Glomerular endothelial cell (primary cell): Measurements from ENCODE around the gene ASS1. TPM values are rescaled to one million over a fixed set of nuclear protein-coding genes. Genes with fewer than 3 reads are reported as not detected.

Source experiments
- DNase-seq: peaks from one replicate; pipeline ENCODE4 v3.0.0-alpha.2; 2011; ENCODE audit warnings: low read depth, low spot score; ENCODE audit errors: extremely low read depth
- total RNA-seq: library from RNA; depleted of rRNA; stranded (reverse); fragments of >200 nt; gene quantifications from 2 replicates; pipeline ENCODE4 v1.2.3, GENCODE V29; 2015

Gene ASS1
- total RNA-seq, 1 donor from 2014 or later = 6.2 TPM

DNA sequence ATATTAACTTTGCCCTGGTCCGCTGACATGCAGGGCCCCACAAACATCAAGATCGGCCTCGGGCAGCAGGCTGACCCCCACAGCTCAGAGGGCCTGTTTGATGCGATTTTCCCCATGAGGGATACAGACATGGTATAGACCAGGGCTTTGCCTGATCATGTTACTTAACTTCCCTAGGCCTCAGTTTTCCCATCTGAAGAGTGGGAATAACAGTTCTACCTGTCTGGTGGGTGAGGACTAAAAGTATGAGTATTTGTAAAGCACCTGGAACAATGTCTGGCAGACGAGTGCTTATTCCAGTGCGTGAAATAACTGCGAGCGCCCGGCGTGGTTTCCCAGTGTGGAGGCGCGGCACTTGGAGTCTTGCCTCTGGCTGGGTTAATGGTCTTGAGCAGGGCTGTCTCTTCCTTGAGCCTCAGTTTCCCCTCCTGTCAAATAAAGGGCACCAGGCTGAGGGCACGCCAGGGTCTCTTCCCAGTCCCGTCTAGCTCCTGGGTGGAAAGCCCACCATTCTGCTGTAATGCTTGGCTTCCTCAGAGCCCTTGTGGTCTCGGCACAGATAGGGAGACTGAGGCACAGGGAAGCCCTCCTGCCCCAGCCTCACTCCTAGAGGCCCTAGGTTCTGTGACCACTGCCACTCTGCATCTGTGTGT lies 47.2 kb downstream of the ASS1 start:
- DNase-seq = no peak

DNA sequence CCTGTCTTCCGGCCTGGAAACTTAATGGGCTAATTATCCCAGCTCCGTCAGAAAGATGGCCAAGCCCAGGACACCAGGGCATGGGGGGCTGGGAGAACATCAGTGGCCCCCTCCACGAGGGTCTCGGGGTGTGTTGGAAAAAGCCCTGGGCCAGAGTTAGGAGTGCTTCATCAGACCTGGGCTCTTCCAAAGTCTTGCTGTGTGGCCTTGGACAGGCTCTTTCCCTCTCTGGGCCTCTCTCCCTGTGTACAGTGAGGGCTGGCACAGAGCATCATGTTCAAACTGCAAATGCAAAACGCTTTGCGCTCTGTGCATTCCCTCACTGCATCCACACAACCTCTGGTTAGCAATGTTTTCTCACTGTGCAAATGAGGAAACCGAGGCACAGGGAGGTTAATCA lies 48.3 kb downstream of the ASS1 start:
- no peak for DNase-seq

DNA sequence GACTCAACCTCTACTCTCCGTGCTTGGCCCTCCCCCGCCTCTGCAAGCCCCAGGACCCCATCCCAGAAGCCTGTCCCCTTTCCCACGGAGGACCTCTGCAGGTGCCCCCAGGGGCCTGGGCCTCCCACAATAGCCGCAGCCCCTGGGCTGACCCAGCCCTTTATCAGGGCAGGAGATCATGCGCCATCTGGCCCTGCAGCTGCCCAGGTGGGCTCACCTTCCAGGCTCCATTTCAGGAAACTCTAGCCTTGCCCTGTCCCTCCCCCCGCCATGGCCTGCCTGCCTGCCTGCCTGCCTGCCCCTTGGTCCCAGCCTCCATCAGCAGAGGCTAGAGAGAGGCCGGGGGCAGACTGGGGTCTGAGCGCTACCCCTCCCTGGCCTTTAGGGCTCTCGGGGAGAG lies 48.7 kb downstream of the ASS1 start:
- DNase-seq = no peak

DNA sequence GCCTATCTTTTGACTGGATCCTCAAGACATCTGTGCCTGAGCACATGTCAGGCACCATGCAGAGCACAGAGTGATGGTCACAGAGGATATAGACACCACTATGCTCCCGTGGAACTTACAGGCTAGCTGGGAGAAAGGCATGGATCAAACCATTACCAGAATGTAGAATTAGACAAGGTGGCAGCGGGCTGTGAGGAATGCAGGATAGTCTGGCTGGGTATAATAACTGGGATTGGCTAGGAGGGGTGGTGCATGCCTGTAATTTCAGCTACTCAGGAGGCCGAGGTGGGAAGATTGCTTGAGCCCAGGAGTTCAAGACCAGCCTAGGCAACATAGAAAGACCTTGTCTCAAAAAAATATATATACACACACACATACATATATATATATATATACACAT lies 50.3 kb downstream of the ASS1 start:
- DNase-seq = no peak

DNA sequence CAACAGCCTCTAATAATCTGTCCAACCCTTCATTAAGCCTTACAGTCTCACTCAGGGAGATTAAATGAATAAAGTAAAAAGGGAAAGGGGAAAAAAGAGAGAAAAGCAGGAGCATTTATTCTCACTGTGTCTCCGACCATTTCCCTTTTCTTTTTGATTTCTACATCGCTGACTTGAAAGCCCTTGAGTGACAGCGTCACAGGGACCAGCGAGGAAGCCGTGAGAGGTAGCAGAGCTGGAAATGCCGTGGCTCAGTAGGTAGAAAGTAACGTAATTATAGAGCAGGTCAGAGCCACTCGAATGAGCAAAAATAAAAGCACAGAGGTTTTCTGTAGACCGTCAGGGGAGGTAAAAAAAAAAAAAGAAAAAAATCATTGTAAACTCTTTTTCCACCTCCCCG lies 52.4 kb downstream of the ASS1 start:
- DNase-seq = no peak

DNA sequence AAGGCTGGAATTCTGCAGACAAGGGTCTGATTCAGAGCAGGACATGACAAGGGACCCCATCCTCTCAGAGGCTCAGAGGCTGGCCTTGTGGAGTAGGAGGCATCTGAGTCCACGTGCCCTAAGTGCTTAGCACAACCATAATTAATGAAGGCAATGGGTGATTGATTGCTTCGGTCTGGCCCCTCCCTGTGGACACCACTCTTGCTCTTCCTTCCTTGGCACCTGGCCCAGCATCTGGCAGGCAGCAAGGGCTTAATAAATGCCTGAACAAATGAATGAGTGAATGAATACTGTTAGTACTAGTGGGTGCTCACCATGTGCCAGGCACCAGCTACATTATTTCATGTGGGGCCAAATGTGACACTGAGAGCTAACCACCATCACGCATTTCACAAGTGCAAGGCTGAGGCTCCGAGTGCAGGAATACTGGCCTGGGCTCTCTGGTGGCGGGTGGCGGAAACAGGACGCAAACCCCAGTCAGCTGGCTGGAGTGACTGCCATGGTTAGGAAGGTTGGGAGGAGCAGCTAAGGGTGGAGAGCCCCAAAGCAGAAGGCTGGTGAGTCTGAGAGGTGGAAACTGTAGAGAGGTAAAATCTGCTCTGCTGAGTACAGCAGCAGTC lies 53.6 kb downstream of the ASS1 start:
- DNase-seq = no peak

DNA sequence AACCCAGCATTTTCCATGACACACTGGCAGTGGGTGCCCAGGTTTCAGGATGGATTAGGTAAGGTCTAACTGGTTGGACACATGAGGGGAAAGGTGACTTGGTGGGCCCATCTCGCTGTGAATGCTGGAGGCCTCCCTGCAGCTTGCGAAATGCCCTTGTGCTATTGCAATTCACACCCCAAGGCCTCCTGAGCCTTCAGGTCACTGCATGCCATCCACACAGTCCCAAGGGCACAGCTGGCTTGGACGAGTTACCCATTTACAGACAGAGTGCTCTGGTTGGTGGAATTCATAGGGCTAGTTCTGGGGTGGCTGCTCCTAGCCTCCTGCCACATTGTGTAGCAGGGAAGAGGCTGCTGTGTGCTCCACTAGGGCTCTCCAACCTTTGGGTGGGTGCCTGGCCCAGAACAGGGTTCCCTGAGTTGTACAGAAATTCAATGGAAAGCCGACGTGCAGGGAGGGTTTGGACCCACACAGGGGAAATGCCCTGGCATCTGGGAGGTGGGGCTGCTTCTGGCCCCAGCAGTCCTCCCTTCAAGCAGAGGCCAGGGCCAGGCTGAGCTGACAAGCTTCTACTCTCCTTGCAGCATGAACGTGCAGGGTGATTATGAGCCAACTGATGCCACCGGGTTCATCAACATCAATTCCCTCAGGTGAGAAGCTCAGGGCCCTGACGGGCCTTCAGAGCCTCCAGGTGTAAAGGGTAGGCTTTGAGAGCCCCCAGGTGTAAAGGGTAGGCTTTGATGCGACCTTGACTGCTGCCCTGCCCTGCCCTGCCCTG lies 54.3 kb downstream of the ASS1 start:
- no peak for DNase-seq

DNA sequence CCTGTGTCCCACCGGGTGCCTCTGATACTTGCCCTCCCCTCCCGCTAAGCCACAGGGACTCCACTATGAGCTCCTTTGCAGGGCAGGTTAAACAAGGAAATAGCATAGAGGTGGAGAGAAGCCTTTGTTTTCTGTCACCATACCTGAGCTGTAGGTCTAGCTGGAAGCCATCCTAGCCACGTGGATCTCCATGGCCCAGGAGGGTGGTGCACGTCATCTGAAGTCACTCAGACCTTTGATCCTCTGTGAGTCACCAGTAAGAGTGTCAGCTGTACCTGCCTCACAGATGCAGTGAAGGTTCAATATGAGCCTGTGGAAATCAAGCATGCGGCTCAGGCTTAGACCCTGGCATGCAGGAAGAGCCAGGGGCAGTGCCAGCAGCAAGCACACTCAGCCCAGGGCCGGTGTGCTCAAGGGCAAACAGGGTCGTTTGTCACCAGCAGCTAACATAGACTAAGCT lies 55.1 kb downstream of the ASS1 start:
- DNase-seq = no peak

DNA sequence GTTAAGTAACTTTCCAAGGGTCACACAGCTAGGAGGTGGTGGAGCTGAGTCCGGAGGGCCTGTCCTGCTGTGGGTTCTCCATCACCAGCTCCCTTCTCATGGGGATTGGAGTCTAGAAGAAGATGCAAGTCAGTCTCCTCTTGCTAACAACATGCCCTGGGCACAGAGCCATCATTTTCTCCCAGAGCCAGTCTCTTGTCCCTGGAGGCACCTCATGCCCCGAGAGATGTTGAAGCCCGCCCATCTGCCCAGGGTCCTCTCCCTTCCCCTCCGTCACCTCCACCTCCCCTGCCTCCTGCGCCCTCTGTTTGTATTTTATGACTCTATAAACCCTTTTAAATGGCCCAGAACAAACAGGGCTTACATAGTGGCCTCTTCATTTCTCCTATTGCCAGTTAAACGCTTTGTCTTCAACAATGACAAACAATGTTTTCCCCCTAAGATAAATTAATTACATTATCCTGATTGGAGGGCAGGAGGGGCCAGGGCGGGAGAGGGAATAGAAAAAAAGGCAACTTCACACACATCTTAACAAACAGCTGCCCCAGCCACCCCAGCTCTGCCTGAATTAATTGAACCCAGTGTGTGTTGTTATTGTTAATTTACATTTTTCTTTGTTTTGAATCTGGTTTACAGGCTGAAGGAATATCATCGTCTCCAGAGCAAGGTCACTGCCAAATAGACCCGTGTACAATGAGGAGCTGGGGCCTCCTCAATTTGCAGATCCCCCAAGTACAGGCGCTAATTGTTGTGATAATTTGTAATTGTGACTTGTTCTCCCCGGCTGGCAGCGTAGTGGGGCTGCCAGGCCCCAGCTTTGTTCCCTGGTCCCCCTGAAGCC lies 55.8 kb downstream of the ASS1 start:
- no peak for DNase-seq

DNA sequence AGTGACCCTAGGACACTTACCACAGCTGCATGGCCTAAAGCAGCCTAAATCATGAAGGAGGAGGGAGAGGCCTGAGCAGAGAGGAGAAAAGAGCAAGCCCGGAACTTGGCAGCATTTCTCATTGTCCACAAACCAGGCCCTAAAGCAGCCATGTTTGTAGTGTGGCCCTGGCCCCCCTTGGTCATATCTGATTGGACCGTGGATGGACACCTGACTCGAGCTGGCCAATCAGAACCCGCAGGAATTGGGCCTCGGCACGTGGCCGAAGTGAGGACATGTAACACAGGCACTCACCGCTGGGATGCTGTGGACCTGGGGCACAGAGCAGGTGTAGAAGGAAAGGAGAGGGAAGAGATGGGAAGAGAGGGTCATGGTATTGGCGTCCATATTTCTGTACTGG lies 56.9 kb downstream of the ASS1 start:
- no peak for DNase-seq

DNA sequence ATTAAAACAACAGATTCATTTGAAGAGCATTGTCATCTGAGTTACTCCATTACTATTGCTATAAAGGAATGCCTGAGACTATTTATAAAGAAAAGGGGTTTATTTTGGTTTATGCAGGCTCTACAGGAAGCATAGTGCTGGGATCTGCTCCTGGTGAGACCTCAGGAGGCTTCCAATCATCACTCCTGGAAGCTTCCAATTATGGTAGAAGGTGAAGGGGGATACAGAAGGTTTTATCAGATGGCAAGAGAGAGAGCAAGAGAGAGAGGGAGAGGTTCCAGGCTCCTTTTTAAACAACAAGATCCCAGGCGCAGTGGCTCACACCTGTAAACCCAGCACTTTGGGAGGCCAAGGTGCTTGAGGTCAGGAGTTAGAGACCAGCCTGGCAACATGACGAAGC lies 63.5 kb downstream of the ASS1 start:
- no peak for DNase-seq

DNA sequence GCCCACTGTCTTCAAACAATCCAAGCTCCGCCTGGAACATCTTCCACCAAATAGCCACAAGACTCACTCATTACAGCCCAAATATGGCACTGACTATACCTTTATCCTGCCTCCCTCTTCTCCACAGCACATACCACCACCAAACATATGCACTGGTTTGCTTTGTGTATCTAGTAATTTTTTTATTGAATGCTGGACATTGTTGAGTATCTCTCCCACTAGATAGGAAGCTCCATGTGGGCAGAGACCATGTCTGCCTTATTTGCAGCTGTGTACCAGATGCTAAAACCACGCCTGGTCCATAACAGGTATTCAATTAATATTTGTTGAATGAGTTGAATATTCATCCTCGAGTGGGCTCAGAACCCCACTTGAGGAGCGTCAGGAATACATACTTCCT lies 67.4 kb downstream of the ASS1 start:
- DNase-seq = no peak

DNA sequence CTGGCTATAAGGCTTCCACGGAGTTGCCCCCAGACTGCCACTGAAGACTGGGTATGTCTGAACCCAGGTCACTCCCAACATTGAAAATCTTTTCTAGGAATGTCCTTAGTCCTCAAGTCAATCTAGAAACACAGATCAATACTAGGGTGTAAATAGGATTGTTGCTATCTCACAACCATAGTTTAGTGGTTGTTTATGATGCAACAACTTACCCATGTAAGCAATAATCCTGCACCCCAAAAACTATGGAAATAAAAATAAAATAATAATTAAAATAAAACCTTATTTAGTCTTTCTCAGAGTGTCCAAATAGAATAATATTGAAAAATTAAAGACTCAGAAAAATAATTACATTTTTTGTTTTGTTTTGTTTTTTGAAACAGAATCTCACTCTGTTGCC lies 68.3 kb downstream of the ASS1 start:
- no peak for DNase-seq

DNA sequence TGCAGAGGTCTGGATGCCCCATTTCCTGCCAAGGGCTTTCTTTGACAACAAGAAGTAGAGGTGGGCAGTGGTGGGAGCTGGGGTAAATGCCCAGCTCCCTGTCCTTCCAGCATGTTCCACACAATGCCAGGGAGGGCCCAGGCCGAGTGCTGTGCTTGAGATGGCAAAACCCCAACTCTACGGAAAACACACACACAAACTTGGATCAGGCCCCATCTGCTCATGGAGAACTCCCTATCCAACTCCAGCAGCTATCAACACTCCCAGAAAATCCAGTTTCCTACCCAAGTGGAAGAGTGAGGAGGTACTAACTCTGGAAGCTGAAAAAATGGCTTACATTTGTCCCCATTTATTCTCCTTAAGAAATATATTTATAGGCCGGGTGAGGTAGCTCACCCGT lies 73.5 kb downstream of the ASS1 start:
- no peak for DNase-seq

DNA sequence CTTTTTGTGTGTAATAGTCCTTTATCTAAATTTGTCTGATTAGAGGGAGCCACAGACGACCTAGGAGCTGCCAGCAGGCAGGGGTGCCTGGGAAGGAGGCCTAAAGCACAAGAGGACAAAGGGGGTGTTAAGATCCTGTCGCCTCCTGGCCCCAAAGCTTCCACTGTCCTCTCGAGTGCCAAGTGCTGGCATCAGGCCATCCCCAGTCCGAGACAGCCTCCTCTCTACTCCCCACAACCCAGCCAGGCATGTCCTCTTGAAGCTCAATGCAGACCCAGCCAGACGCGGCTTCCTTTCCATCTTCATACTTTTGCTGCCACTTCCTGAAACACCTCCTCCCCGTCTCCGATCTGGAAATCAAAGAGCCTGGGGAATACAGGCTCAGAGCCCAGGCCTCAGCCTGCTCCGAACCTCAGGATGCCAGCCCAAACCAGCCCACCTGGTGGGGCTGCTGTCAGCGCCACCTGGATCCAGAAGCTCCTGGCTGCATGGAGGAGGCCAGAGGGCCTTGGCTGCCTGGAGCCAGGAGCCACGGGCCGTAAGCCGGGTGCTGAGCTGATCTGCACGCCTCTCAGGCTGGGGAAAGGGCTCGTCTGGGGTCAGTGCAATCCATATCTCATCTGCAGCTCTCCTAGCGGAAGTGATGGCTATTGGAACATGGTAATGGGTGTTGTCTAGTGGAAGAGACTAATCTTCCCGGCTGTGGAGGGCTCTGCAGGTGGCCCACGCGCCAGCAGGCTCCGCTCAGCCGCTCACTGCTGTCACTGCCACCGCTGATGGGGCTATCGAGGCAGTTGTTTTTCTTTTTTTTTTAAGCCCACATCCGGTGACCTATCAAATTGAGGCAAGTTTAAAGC lies 74.4 kb downstream of the ASS1 start:
- no peak for DNase-seq

DNA sequence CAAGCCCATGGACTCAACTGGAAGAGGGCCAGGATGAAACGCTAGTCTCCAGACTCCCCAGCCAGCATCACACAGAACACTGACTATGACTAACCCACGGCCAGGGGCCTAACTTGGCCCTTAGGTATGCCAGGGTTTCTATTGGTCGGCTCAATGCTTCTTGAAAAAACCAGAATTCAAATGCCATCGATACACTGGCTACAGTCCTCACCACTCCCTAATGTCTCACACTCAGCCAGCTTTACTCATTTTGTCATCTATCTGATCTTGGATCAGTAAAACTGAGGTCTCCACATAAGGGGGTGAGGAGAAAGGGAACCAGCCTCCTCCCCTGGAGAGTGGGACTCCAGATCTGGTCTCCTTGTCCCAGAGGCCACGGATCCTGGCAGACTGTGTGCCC lies 75.2 kb downstream of the ASS1 start:
- no peak for DNase-seq

DNA sequence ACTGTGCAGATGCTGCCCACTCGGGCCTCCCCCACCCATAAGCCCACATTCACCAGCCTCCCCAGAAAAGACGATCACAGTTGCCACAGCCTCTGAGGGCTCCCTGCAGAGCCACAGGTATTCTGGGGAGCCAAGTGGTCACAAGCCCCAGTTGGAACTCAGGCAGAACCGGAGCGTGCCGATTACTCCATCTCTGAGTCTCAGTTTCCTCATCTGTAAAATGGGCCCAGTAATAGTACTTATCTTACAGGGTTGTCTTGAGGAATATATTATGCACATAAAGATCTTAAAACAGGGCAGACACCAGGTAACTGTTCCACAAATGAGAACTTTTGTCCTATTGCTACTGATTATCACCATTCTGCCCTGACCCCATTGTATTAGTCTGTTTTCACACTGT lies 77.0 kb downstream of the ASS1 start:
- no peak for DNase-seq

DNA sequence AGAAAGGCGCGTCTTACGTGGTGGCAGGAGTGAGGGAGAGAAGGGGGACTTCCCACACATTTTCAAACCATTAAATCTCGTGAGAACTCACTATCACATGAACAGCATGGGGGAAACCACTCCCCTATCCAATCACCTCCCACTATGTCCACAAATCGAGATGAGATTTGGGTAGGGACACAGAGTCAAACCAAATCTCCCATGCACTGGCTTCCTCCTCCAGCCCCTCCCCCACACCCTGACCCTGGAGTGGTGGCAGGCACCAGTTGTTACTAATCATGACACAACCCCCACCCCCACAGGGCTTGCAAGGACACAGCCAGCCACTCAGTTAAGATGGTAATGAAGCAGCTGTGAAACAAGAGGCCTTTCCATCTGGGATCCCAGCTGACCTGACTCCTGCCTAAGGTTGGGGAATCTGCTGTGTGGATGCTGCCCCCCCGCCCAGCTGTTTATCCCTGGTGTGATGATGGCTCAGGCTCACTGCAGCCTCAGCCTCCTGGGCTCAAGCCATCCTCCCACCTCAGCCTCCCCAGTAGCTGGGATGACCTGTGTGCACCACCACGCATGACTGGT lies 77.6 kb downstream of the ASS1 start:
- DNase-seq = no peak

DNA sequence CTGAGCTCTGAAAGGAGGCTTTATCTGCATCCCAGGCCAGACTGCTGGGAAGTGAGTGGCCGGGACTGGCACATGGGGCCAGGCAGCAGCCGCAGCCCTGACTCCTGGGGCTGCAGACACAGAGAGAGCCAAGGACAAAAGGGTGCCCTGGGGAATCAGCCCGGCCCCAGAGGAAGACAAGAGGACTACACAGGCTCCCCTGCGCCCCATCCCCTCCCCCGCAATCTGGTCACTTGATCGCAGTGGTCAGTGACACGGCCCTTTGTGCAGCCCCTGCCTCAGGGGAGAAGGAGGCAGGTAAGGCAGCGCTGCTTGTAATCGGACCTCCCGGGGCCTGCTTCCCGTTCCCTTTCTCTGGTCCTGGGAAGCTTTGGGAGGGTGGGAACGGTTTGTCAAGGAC lies 79.2 kb downstream of the ASS1 start:
- no peak for DNase-seq
